SK-N-MC (cell line): ENCODE measurements around the gene CD63.

Experiments
- EZH2 ChIP-seq: fragments of 200-600 bp; sonication (generic); IDR thresholded peaks from one replicate; pipeline ENCODE4 v1.6.1; 2017; ENCODE audit warnings: antibody characterized with exemption
- POLR2AphosphoS5 ChIP-seq: IDR thresholded peaks from 2 replicates; pipeline ENCODE4 v1.6.1; 2012; ENCODE audit warnings: mild to moderate bottlenecking, low read depth, low read length, borderline replicate concordance

- no peak for TF ChIP-seq POLR2AphosphoS5
- no peak for TF ChIP-seq EZH2
These were observed 32.7 kb downstream of the CD63 start for GRCh38 chr12:55696141-55696540.
